GM12875 (cell line): ENCODE measurements around the gene CAPN2.

ENCODE experiments used
- H3K4me3 ChIP-seq: one replicate; pipeline ENCODE4 v1.5.1; 2011; ENCODE audit warnings: low read depth, low read length, control low read depth
- CTCF ChIP-seq: IDR thresholded peaks from 2 replicates; pipeline ENCODE4 v1.5.1; 2011; ENCODE audit warnings: low read depth, mild to moderate bottlenecking, control low read depth, inconsistent platforms, low read length, moderate library complexity, borderline replicate concordance; ENCODE audit not compliant: insufficient read depth

Gene CAPN2

DNA sequence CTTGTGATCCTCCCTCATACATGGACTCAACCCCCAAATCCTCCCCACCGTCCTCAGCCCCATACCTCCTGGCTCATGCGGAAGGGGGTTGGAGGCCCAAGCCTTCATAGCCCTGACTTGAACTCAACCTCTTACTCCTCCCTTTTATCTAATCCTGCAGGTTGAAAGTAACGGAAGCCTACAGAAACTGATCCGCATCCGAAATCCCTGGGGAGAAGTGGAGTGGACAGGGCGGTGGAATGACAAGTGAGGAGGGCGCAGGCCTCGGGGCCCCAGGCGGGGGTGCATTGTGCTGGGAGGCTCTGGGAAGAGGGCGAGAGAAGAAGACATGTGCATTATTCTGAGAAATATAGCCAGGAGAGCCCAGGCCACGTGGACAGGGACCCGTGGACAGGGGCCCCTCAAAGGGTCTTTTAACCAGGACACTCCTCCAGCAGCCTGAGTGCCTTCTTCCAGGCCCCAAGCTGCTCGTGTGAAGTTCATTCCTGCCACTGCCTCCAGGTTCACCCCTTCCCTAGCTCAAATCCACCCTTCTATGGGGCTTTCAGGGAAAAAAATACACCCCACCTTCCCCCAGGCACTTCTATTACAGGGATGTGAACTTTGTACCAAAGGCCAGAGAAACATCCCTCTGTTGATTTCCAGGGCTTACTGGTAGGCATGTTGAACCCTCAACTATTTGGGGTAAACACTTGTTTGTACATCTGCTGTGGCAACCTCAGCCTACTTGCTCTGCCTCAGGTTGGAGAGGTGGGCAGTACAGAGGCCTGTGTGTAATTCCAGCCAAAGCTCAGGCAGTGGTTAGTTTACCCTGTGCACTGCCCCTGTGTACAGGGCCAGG lies 38.6 kb downstream of the CAPN2 start:
- no peak overlapping the region for H3K4me3 ChIP-seq
- no peak for TF ChIP-seq CTCF

DNA sequence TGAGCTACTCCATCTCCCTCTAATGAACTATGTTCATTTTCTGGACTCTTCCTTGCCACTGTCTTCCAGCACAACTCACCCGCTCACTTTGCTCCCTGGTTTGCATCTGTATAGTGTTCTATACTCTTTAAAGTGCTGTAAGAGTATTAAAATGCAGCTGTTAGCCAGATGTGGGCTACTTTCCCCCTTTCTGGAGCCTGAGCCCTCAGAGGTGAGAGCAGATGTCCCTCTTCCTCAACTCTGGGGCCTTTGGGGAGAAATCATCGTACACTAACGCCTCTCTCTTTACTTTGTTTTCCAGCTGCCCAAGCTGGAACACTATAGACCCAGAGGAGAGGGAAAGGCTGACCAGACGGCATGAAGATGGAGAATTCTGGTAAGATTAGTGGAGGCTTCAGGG lies 39.4 kb downstream of the CAPN2 start:
- no peak for TF ChIP-seq CTCF
- no peak overlapping the region for H3K4me3 ChIP-seq

- TF ChIP-seq CTCF = no peak
- no peak overlapping the region for H3K4me3 ChIP-seq
Observed at GRCh38 chr1:223752721-223753515, 40.6 kb downstream of the CAPN2 start.

DNA sequence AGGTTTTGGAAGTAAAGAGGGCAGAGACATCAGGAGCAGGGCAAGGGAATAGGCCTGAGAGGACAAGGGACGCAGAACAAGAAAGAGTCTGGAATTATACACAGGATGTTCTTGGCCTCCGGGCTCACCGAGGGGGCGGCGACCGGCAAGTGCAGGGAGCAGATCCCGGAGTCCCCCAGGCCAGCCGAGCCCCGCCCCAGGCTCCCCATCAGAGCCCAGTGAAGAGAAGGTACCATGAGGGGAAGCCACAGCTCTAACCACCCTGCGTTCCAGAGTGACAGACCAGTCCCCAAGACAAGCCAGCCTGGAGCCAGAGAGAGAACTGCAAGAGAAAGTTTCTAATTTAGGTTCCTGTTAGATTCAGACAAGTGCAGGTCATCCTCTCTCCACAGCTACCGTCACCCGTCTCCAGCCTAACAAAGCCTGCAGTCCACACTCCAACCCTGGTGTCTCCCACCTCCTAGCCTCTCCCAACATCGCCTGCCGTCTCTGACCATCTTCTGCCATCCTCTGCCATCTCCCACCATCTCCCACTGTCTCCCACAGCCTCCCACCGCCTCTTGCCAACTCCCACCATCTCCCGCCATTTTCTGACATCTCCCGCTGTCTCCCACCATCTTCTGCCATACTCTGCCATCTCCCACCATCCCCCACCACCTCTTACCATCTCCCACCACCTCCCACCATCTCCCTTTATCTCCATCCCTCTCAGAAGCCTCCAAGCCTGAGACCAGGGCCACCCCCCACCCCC lies 42.5 kb downstream of the CAPN2 start:
- no peak overlapping the region for H3K4me3 ChIP-seq
- TF ChIP-seq CTCF = no peak

DNA sequence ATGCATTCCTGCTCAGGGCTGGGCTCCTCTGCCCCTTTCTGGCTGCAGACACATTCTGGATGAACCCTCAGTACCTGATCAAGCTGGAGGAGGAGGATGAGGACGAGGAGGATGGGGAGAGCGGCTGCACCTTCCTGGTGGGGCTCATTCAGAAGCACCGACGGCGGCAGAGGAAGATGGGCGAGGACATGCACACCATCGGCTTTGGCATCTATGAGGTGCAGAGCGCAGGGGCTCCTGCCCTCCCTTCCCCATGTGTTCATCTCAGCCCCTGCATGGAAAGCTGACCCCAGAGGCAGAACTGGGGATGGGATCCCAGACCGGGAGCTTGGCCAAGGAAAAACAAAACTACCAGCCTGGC lies 43.1 kb downstream of the CAPN2 start:
- no peak for TF ChIP-seq CTCF
- no peak overlapping the region for H3K4me3 ChIP-seq

- H3K4me3 ChIP-seq = no peak overlapping the region
- TF ChIP-seq CTCF = no peak
Observed at GRCh38 chr1:223755992-223756775, 43.8 kb downstream of the CAPN2 start.
